ENCODE results near the gene TMEM115. TPM values are rescaled to one million over a fixed set of nuclear protein-coding genes. Genes with fewer than 3 reads are reported as not detected.

Gene TMEM115
- total and polyA plus RNA-seq, 2 donors (not counting 3 experiments of a cell fraction or from before 2014, with no cell fraction given), result 44.7 to 65.5 TPM

DNA sequence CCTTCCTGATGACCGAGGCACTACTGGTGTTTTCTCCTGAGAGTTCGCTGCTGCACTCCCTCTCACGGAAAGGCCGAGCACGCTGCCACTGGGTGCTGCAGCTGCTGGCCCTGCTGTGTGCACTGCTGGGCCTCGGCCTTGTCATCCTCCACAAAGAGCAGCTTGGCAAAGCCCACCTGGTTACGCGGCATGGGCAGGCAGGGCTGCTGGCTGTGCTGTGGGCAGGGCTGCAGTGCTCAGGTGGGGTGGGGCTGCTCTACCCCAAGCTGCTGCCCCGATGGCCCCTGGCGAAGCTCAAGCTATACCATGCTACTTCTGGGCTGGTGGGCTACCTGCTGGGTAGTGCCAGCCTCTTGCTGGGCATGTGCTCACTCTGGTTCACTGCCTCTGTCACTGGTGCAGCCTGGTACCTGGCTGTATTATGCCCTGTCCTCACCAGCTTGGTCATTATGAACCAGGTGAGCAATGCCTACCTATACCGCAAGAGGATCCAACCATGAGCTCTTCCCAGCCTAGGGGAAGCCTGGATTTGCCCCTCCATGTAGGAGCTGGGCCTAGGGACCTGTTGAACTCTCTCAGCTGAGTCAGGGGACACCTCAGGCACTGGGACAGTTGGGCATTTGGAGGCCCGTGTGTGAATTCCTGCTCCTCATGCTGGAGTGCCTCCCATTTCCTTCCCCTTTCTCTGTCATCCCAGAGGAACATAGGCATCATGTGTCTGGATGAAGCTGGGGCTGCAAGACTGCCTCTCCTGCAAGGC lies 5.9 kb downstream of the TMEM115 start:
- peaks cover 6% of the 10 kb centered on the region for H4K20me1 ChIP-seq (replicated peaks; ENCODE audit: control insufficient read depth, extremely low read depth, insufficient read depth, low read length)
- TF ChIP-seq MAX (IDR thresholded peaks at IDR 0.05; ENCODE audit: insufficient read depth, insufficient read length) (no peak), JUN (IDR thresholded peaks at IDR 0.05; ENCODE audit: borderline replicate concordance, insufficient read depth, insufficient read length, low read depth) (no peak), POLR2A (IDR thresholded peaks at IDR 0.05; ENCODE audit: low read depth, low read length) (no peak), FOS (IDR thresholded peaks at IDR 0.05; ENCODE audit: borderline replicate concordance, insufficient read depth, low read length) (no peak), POLR2AphosphoS5 (IDR thresholded peaks at IDR 0.05; ENCODE audit: insufficient read depth, low read depth, low read length) (no peak), GATA2 (IDR thresholded peaks at IDR 0.05; ENCODE audit: insufficient read depth, insufficient read length, low read depth, low read length) (no peak), MYC (IDR thresholded peaks at IDR 0.05; ENCODE audit: low read depth, low read length) (no peak)
- TF ChIP-seq, protein P1, sequence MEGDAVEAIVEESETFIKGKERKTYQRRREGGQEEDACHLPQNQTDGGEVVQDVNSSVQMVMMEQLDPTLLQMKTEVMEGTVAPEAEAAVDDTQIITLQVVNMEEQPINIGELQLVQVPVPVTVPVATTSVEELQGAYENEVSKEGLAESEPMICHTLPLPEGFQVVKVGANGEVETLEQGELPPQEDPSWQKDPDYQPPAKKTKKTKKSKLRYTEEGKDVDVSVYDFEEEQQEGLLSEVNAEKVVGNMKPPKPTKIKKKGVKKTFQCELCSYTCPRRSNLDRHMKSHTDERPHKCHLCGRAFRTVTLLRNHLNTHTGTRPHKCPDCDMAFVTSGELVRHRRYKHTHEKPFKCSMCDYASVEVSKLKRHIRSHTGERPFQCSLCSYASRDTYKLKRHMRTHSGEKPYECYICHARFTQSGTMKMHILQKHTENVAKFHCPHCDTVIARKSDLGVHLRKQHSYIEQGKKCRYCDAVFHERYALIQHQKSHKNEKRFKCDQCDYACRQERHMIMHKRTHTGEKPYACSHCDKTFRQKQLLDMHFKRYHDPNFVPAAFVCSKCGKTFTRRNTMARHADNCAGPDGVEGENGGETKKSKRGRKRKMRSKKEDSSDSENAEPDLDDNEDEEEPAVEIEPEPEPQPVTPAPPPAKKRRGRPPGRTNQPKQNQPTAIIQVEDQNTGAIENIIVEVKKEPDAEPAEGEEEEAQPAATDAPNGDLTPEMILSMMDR (IDR thresholded peaks at IDR 0.05; ENCODE audit: extremely low read depth in 1 of 2, insufficient read depth in 1 of 2, low read depth in 1 of 2, low read length in 2 of 2), result no peak
- no peaks in the 10 kb centered on the region for H3K9me1 ChIP-seq (replicated peaks; ENCODE audit: control insufficient read depth, extremely low read depth, insufficient read depth, low read length)
- H3K27ac ChIP-seq (ENCODE audit: insufficient read depth, low read depth, low read length), result no peak overlapping the region
- no peak overlapping the region for H2AFZ ChIP-seq (ENCODE audit: low read depth, low read length)
- dilution Hi-C loops (cut with MboI; ENCODE audit: extremely low pct_ligation_motif_present, low sequenced_read_pairs), result no loop called here
- no peak for DNase-seq (ENCODE audit: low read depth, low spot score)
- BruUV-seq (replicated peaks), result no TSS peak
- no peak overlapping the region for H3K4me2 ChIP-seq (ENCODE audit: insufficient read depth, low read length)
- intact Hi-C loops (cut with micrococcal nuclease), result no loop called here
- ChIA-PET POLR2A (interaction anchor here (0.7 kb wide), 1 partner anchor 135 kb away, joined by 6 read pairs; no protein-coding TSS in a partner anchor), CTCF (interaction anchor here (0.6 to 2.5 kb wide), 8 partner anchors 9 to 263 kb away, joined by 3 to 11 read pairs (median 3); partner anchors contain the start of genes RASSF1 and TUSC2)
- no peak overlapping the region for H3K9ac ChIP-seq (replicated peaks; ENCODE audit: extremely low read depth, insufficient read depth, low read length)
- H3K27me3 ChIP-seq (ENCODE audit: control insufficient read depth in 2 of 2, insufficient read depth in 2 of 2, low read length in 2 of 2), result no peaks in the 10 kb centered on the region
- no peak for FAIRE-seq
- H3K36me3 ChIP-seq (ENCODE audit: control insufficient read depth in 2 of 2, extremely low read depth in 1 of 2, insufficient read depth in 2 of 2, low read length in 2 of 2), result peaks cover 8 to 28% of the 10 kb centered on the region in 2 experiments
- no peaks in the 10 kb centered on the region for H3K9me3 ChIP-seq (replicated peaks; ENCODE audit: control insufficient read depth, insufficient read depth, low read length)
- H3K79me2 ChIP-seq (ENCODE audit: control insufficient read depth, insufficient read depth, low read length), result peaks cover 36% of the 10 kb centered on the region
- H3K4me3 ChIP-seq (replicated peaks in 1 of 3; ENCODE audit: insufficient read depth in 1 of 3, low read depth in 1 of 3, low read length in 3 of 3), result no peak overlapping the region
- H3K4me1 ChIP-seq (ENCODE audit: control insufficient read depth, extremely low read depth, insufficient read depth, low read length), result peaks cover 43% of the 10 kb centered on the region
